Fibroblast of villous mesenchyme (primary cell): ENCODE data around the gene WDR86. TPM values are rescaled to one million over a fixed set of nuclear protein-coding genes. Genes with fewer than 3 reads are reported as not detected.

Experiments used
- DNase-seq: peaks from one replicate; pipeline ENCODE4 v3.0.0-alpha.2; 2010; ENCODE audit warnings: low read depth
- H3K4me3 ChIP-seq: 2 replicates; pipeline ENCODE4 v1.5.1; 2011; ENCODE audit warnings: low read depth, mild to moderate bottlenecking, low read length
- total RNA-seq: library from RNA; depleted of rRNA; stranded (reverse); fragments of >200 nt; gene quantifications from 2 replicates; pipeline ENCODE4 v1.2.3, GENCODE V29; 2012
- TF ChIP-seq, protein P1 (sequence below): IDR thresholded peaks from 2 replicates; pipeline ENCODE4 v1.5.1; 2012; ENCODE audit warnings: low read depth, mild to moderate bottlenecking, low read length; ENCODE audit not compliant: insufficient read depth

The WDR86 gene
- total RNA-seq, 1 donor: 1.3 TPM

GRCh38 chr7:151396328-151396970 is 13.4 kb downstream of the WDR86 start:
- H3K4me3 ChIP-seq: no peak overlapping the region
- no peak for DNase-seq
- TF ChIP-seq, protein P1, sequence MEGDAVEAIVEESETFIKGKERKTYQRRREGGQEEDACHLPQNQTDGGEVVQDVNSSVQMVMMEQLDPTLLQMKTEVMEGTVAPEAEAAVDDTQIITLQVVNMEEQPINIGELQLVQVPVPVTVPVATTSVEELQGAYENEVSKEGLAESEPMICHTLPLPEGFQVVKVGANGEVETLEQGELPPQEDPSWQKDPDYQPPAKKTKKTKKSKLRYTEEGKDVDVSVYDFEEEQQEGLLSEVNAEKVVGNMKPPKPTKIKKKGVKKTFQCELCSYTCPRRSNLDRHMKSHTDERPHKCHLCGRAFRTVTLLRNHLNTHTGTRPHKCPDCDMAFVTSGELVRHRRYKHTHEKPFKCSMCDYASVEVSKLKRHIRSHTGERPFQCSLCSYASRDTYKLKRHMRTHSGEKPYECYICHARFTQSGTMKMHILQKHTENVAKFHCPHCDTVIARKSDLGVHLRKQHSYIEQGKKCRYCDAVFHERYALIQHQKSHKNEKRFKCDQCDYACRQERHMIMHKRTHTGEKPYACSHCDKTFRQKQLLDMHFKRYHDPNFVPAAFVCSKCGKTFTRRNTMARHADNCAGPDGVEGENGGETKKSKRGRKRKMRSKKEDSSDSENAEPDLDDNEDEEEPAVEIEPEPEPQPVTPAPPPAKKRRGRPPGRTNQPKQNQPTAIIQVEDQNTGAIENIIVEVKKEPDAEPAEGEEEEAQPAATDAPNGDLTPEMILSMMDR: no peak

DNA sequence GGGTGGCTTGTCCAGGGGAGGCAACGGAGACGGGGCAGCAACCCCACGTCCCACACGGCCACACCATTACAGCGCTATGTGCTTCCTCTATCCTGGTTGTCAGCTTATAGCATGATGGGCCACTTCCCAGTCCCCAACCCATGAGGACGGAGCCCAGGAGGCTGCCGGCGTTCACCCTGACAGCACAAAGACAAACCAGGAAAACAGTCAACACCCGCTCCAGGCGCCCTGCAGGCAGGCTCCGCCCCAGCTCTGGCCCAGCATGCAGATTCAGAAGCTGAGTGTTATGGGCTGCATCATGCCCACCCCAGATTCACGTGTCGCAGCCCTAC is 14.8 kb downstream of the WDR86 start:
- no peak for DNase-seq
- no peak overlapping the region for H3K4me3 ChIP-seq
- TF ChIP-seq, protein P1: no peak

- no peak for DNase-seq
- no peak overlapping the region for H3K4me3 ChIP-seq
- TF ChIP-seq, protein P1: no peak
These were observed 15.5 kb downstream of the WDR86 start for GRCh38 chr7:151394076-151395035.

DNA sequence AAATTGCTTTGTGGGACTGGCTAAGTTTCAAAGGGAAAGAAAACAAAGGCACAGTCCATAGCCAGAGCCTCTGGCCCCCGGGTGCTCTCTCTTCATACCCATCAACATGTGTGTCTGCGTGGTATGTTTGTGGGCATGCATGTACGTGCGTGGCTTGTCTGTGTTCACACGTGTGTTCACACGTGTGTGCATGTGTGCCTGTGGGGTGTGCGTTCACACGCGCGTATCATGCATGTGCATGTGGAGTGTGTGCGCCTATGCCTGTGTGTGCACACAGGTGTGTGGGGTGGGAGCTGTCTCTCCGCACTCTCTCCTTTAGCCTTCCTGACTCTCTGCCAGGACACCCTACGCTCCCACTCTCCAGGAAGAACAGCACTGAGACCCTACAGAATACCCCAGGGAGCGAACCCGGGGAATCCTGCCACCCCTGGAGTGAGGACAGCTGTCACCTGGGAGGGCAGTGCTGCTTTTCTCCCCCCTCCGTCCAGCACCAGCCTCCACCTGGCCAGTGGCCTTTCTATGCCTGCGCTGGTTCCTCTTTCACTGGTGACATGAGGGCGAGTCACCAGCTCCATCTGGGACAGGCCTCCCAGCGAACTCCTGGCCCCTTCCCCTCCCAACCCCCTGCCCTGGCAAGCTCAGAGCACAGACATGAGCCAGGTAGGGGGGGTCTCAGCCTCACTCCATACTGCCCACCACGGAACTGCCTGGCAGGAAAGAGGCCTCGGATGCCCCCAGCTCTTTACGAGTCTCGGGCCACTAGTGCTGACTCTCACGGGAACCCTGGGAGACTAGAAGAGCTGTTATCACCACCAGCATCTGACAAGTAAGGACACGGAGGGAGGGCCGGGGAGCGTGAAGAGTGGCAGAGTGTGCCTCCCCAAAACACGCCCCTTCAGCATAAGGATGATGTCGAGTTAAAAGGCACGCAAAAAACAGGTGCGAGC is 16.5 kb downstream of the WDR86 start:
- no peak for DNase-seq

DNA sequence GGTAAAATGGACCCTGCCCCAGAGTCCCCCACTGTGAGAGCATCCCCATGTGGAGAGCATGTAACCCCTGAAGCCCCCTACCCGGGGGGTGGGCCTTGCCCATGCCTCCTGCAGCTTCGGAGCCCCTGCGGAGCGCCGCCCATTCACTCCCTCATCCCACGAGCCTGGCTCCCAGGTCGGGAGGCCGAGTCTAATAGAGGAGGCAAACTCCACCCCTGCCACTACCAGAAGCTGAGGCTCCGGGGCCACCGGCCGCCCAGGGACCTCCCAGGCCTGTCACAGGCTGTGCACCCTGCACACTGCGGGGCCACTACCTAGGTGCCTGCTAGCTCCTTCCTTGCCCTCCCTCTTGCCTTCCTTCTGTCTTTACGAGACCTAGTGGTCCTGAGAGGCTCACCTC is 17.4 kb downstream of the WDR86 start:
- no peak for DNase-seq
- TF ChIP-seq, protein P1: no peak
- no peak overlapping the region for H3K4me3 ChIP-seq

More for the DNA sequence above, 16.5 kb downstream of the WDR86 start:
- TF ChIP-seq, protein P1: no peak
- no peak overlapping the region for H3K4me3 ChIP-seq

GRCh38 chr7:151392002-151392401 is 17.8 kb downstream of the WDR86 start:
- TF ChIP-seq, protein P1: no peak
- DNase-seq: no peak
- H3K4me3 ChIP-seq: no peak overlapping the region
